GM10248 (cell line): ENCODE measurements around the gene SPIRE1.

ENCODE experiments used
- CTCF ChIA-PET: fragments of 300-600 bp; sonication (Branson Sonifier 250); formaldehyde crosslinking; extraction: SDS; loops from one replicate; lab custom pipeline; 2021; ENCODE audit warnings: antibody characterized with exemption; lab: Yijun Ruan, JAX
- POLR2A ChIA-PET: fragments of 350-650 bp; sonication (Branson Sonifier 250); formaldehyde crosslinking; extraction: SDS; loops from one replicate; lab custom pipeline; 2020; ENCODE audit warnings: antibody characterized with exemption; lab: Yijun Ruan, JAX
- DNase-seq: peaks from one replicate; pipeline ENCODE4 v3.0.0; 2012; ENCODE audit errors: extremely low spot score
- TF ChIP-seq, protein P1 (sequence below): IDR thresholded peaks from 2 replicates; pipeline ENCODE4 v1.5.1; 2012; ENCODE audit warnings: mild to moderate bottlenecking, low read depth; ENCODE audit errors: extremely low read depth, missing control alignments, control extremely low read depth

Gene SPIRE1

DNA sequence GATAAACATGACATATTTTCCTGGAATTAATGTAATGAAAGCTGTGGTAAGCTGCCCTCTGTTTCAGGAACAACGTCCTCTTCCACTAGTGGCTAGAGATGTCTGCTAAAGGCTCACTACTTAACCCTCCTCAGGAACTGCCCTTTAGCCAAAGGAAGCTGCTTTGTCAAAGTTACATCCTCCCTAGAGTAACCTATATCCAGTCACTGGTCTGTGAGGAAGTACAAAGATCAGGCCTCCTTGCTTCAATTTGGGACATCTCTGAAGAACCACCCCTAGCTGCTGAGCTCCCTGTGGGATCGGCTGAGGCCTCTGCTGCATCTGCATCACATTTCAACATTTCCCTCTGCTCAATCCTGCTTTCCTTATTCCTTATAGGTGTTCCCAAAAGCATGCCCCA, 142.4 kb downstream of the SPIRE1 start:
- TF ChIP-seq, protein P1, sequence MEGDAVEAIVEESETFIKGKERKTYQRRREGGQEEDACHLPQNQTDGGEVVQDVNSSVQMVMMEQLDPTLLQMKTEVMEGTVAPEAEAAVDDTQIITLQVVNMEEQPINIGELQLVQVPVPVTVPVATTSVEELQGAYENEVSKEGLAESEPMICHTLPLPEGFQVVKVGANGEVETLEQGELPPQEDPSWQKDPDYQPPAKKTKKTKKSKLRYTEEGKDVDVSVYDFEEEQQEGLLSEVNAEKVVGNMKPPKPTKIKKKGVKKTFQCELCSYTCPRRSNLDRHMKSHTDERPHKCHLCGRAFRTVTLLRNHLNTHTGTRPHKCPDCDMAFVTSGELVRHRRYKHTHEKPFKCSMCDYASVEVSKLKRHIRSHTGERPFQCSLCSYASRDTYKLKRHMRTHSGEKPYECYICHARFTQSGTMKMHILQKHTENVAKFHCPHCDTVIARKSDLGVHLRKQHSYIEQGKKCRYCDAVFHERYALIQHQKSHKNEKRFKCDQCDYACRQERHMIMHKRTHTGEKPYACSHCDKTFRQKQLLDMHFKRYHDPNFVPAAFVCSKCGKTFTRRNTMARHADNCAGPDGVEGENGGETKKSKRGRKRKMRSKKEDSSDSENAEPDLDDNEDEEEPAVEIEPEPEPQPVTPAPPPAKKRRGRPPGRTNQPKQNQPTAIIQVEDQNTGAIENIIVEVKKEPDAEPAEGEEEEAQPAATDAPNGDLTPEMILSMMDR, result no peak
- ChIA-PET POLR2A (no interaction called here), CTCF (interaction anchor here (1.1 to 1.9 kb wide), 2 partner anchors 13 to 17 kb away, joined by 3 to 5 read pairs; no protein-coding TSS in a partner anchor)
- no peak for DNase-seq

DNA sequence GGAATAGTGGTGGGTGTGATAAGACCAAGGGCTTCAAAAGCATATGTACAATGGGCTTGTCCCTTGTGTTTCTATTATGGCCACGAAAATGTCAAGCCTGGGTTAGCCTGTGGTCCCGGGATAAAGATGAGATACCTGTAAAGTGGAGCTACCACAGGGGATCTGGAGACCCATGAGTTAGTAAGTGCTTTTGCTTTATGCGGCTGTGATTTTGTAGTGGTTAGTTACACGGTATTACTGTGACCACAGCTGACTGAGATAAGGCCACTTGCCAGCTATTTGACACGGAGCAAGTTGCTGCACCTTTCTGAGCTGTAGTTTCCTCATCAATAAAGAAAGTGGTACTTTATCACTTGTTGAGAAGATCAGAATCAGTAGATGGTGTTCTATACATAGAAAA, 150.9 kb downstream of the SPIRE1 start:
- DNase-seq, result no peak
- ChIA-PET CTCF (interaction anchor here (0.9 to 1.6 kb wide), 4 partner anchors 9 to 86 kb away, joined by 3 read pairs; no protein-coding TSS in a partner anchor), POLR2A (no interaction called here)
- TF ChIP-seq, protein P1, result no peak

DNA sequence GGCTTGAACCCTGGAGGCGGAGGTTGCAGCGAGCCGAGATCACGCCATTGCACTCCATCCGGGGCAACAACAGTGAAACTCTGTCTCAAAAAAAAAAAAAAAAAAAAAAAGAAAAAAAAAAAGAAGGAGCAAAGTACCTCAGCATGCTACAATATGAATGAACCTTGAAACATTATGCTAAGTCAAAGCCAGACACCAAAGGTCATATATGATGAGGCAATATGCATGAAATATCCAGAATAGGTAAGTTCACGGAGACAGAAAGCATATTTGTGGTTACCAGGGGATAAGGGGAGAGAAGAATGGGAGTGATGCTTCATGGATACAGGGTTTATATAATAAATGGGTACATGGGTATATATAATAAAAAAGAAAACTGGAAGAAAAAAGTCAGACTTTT, 156.9 kb downstream of the SPIRE1 start:
- POLR2A ChIA-PET, result no interaction called here

DNA sequence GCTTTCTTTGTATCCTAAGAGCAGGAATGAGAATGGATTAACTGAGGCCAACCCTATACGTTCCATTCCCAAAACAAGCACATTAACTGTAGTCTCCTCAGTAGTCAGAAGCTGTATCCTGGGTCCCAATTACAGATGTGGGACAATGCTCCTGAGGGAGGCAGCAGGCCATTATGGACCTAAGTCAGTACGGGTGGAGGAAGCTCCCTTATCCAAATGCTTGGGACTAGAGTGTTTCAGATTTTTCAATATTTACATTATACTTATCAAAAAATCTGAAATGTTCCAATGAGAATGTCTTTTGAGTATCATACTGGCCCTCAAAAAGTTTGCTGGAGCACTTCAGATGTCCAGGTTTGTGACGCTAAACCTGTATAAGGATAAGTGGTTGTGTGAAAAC, 160.1 kb downstream of the SPIRE1 start:
- CTCF ChIA-PET, result interaction anchor here (1.0 to 1.6 kb wide), 3 partner anchors 9 to 17 kb away, joined by 3 to 5 read pairs (median 3); no protein-coding TSS in a partner anchor

More for the DNA sequence above, 156.9 kb downstream of the SPIRE1 start:
- TF ChIP-seq, protein P1, result no peak
- no peak for DNase-seq
- CTCF ChIA-PET, result no interaction called here

DNA sequence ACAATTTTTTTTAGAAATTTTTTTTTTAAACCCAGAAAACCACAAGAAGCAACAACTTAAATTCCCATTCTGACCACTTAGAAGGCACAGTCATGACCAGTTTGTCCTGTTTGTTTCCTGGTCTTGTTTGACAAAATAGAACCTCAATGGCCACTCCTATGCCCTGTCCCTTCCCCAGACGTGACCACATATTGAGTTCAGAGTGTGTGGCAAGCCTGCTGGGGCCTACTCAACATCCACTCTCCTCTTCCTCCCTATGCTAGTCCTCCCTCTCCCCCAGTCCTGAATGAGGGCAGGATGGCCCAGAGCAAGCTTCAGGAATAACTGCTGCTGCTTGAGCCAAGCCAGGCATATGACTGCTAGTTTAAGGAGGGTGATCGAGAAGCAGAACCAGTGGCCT, 160.6 kb downstream of the SPIRE1 start:
- TF ChIP-seq, protein P1, result no peak
- ChIA-PET POLR2A (no interaction called here), CTCF (interaction anchor here (1.1 kb wide), 1 partner anchor 13 kb away, joined by 3 read pairs; no protein-coding TSS in a partner anchor)
- DNase-seq, result no peak

More for the DNA sequence above, 160.1 kb downstream of the SPIRE1 start:
- POLR2A ChIA-PET, result no interaction called here
- no peak for DNase-seq
- TF ChIP-seq, protein P1, result no peak

DNA sequence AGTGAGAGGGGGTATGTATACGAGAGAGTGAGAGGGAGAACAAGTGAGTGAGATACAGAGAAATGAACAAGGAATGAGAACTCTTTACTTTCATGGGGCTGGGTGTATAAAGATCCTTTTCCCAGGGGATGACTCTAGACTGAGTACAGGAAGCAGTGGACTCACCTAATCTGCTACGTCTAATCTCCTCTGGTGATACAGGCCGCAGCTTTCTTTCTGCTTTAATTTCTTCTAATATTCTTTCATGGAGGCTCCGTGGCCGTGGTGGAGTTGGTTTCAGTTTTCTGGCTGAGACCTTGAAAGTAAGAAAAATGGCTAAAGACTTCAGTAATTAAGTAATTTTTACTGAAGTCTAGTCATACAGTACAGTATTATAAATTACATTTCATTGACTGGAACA, 165.0 kb downstream of the SPIRE1 start:
- CTCF ChIA-PET, result no interaction called here
- POLR2A ChIA-PET, result no interaction called here
- TF ChIP-seq, protein P1, result no peak
- DNase-seq, result no peak
